GM23248 (cell line): ENCODE data around the gene TDRD6. TPM values are rescaled to one million over a fixed set of nuclear protein-coding genes. Genes with fewer than 3 reads are reported as not detected.

Experiments used
- DNase-seq: peaks from one replicate; pipeline ENCODE4 v3.0.0-alpha.2; 2015
- H2AFZ ChIP-seq: fragments of 200-600 bp; sonication (generic); 2 replicates; pipeline ENCODE4 v1.6.1; 2016; ENCODE audit warnings: antibody characterized with exemption
- H3F3A ChIP-seq: fragments of 200-600 bp; sonication (generic); 2 replicates; pipeline ENCODE4 v1.6.1; 2016; ENCODE audit warnings: mild to moderate bottlenecking, antibody characterized with exemption, mixed run types; ENCODE audit not compliant: insufficient read depth
- H3K27ac ChIP-seq: fragments of 200-600 bp; sonication (generic); 2 replicates; pipeline ENCODE4 v1.5.1; 2016; ENCODE audit warnings: mild to moderate bottlenecking
- H3K27me3 ChIP-seq: fragments of 200-600 bp; sonication (generic); replicated peaks from 2 replicates; pipeline ENCODE4 v1.6.1; 2016; ENCODE audit warnings: mild to moderate bottlenecking; ENCODE audit not compliant: insufficient read depth
- H3K36me3 ChIP-seq: fragments of 200-600 bp; sonication (generic); 2 replicates; pipeline ENCODE4 v1.6.1; 2016; ENCODE audit warnings: low read depth, mild to moderate bottlenecking
- H3K4me1 ChIP-seq: fragments of 200-600 bp; sonication (generic); 2 replicates; pipeline ENCODE4 v1.6.1; 2016; ENCODE audit warnings: mild to moderate bottlenecking; ENCODE audit not compliant: insufficient read depth
- H3K4me2 ChIP-seq: fragments of 200-600 bp; sonication (generic); one replicate; pipeline ENCODE4 v1.6.1; 2016; ENCODE audit warnings: mild to moderate bottlenecking; ENCODE audit not compliant: unreplicated experiment
- H3K4me3 ChIP-seq: fragments of 200-600 bp; sonication (generic); 2 replicates; pipeline ENCODE4 v1.5.1; 2016; ENCODE audit warnings: mild to moderate bottlenecking
- H3K79me2 ChIP-seq: fragments of 200-600 bp; sonication (generic); 2 replicates; pipeline ENCODE4 v1.6.1; 2016; ENCODE audit warnings: mild to moderate bottlenecking; ENCODE audit not compliant: insufficient read depth
- H3K9ac ChIP-seq: fragments of 200-600 bp; sonication (generic); 2 replicates; pipeline ENCODE4 v1.6.1; 2016; ENCODE audit warnings: mild to moderate bottlenecking
- H3K9me2 ChIP-seq: fragments of 200-600 bp; sonication (generic); 2 replicates; pipeline ENCODE4 v1.6.1; 2016; ENCODE audit warnings: mixed run types, mild to moderate bottlenecking, moderate library complexity; ENCODE audit not compliant: insufficient read depth
- H3K9me3 ChIP-seq: fragments of 200-600 bp; sonication (generic); one replicate; pipeline ENCODE4 v1.6.1; 2017; ENCODE audit warnings: low read depth
- H4K20me1 ChIP-seq: fragments of 200-600 bp; sonication (generic); 2 replicates; pipeline ENCODE4 v1.6.0; 2016; ENCODE audit not compliant: insufficient read depth
- EZH2 ChIP-seq: fragments of 200-600 bp; sonication (generic); IDR thresholded peaks from 2 replicates; pipeline ENCODE4 v1.6.1; 2018; ENCODE audit warnings: antibody characterized with exemption, mild to moderate bottlenecking; ENCODE audit not compliant: insufficient read depth, poor library complexity, severe bottlenecking
- EZH2phosphoT487 ChIP-seq: fragments of 200-600 bp; sonication (generic); IDR thresholded peaks from 2 replicates; pipeline ENCODE4 v1.6.1; 2018; ENCODE audit warnings: antibody characterized with exemption, moderate library complexity, mild to moderate bottlenecking, low read depth; ENCODE audit not compliant: insufficient read depth
- WGBS, 2 experiments: methylation state at CpG; one replicate each; pipeline ENCODE4 v1.1.6; 2015 to 2017; ENCODE audit warnings: low lambda C conversion rate in 2 of 2, low coverage in 1 of 2; ENCODE audit errors: missing lambda C conversion rate in 2 of 2; 5-methylcytosine and 5-hydroxymethylcytosine counted together
- in situ Hi-C: fragments of 300-500 bp; cut with MboI; formaldehyde crosslinking; loops from 2 replicates; pipeline ENCODE4 v1.15.0; 2020
- polyA plus RNA-seq: library from polyadenylated mRNA; unstranded; fragments of >200 nt; fragmentation: Nextera tagmentation; extraction: Ambion mirVana; gene quantifications from 2 replicates; pipeline ENCODE4 v1.2.1, GENCODE V29; 2016
- total RNA-seq: library from RNA; depleted of rRNA; stranded (reverse); fragments of >200 nt; shearing (Covaris generic); gene quantifications from 2 replicates; pipeline ENCODE4 v1.2.3, GENCODE V29; 2014

TDRD6 gene
- total and polyA plus RNA-seq, 2 experiments from 2014 or later, result not detected

- Histone ChIP-seq H3K27me3 (no peaks in the 10 kb centered on the region), H4K20me1 (no peaks in the 10 kb centered on the region), H3K9me3 (no peaks in the 10 kb centered on the region), H3K4me2 (peak overlapping the region; percentile 99), H3K9me2 (no peaks in the 10 kb centered on the region), H3K9ac (peak overlapping the region; percentile 81), H3K27ac (peak overlapping the region; percentile 39; the same call in 1 of the 2 replicates), H3F3A (no peaks in the 10 kb centered on the region), H2AFZ (peak overlapping the region; percentile 97), H3K4me3 (peak overlapping the region; percentile 96), H3K4me1 (peaks cover 12% of the 10 kb centered on the region), H3K36me3 (no peaks in the 10 kb centered on the region), H3K79me2 (no peaks in the 10 kb centered on the region)
- in situ Hi-C loops, result no loop called here
- TF ChIP-seq EZH2 (no peak), EZH2phosphoT487 (no peak)
- DNase-seq, result no peak
- 33 to 36% methylated on average over 9 to 10 of the region's 10 CpGs for WGBS, 2 experiments
These were observed 34.1 kb upstream of the TDRD6 start for GRCh38 chr6:46653439-46654195.

DNA sequence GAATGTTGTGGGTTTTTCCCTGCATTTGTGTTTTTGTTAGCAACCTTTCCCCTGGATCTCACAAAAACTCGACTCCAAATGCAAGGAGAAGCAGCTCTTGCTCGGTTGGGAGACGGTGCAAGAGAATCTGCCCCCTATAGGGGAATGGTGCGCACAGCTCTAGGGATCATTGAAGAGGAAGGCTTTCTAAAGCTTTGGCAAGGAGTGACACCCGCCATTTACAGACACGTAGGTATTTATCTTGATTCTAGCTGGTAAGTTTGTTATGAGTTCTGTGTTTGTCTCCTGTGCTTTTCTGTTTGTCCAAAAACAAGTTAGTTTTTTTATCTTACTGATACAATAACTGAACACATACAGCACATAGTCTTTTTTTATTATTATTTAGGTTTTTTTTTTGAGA is 31.9 kb upstream of the TDRD6 start:
- TF ChIP-seq EZH2phosphoT487, result no peak
- TF ChIP-seq EZH2, result no peak
- Histone ChIP-seq H3F3A (no peaks in the 10 kb centered on the region), H3K4me3 (no peak overlapping the region), H4K20me1 (no peaks in the 10 kb centered on the region), H3K4me1 (peaks cover 12% of the 10 kb centered on the region), H3K27ac (no peak overlapping the region), H3K4me2 (no peak overlapping the region), H2AFZ (no peak overlapping the region), H3K9me2 (no peaks in the 10 kb centered on the region), H3K9me3 (no peaks in the 10 kb centered on the region), H3K79me2 (no peaks in the 10 kb centered on the region), H3K9ac (no peak overlapping the region), H3K36me3 (no peaks in the 10 kb centered on the region), H3K27me3 (no peaks in the 10 kb centered on the region)
- in situ Hi-C loops, result no loop called here
- DNase-seq, result no peak
- 88% methylated on average over 6 of the region's 6 CpGs for WGBS, 2 experiments

DNA sequence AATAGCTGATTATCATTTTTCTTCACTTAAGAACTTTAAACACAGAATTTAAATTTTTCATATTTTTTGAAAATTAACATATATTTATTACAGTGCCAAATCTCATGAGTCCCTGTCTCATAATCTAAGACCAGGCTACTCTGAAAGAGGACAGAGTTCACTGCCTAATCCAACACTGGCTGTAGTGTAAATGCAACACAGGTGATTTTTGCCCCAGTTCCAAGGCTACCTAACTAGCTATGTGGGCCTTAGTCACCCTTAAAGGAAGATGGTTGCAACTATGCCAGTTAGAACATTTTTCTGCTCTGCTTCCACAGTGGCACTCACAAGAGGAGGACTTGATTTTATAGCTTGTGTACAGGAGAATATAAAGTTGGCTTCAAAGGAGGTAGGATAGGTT is 30.0 kb upstream of the TDRD6 start:
- no peaks in the 10 kb centered on the region for H3K36me3 ChIP-seq
- no peaks in the 10 kb centered on the region for H3K9me2 ChIP-seq
- no peak overlapping the region for H2AFZ ChIP-seq
- no peak overlapping the region for H3K4me2 ChIP-seq
- no peaks in the 10 kb centered on the region for H3K79me2 ChIP-seq
- in situ Hi-C loops, result no loop called here
- H4K20me1 ChIP-seq, result no peaks in the 10 kb centered on the region
- no peaks in the 10 kb centered on the region for H3K9me3 ChIP-seq
- no peaks in the 10 kb centered on the region for H3K27me3 ChIP-seq
- peaks cover 7% of the 10 kb centered on the region for H3K4me1 ChIP-seq
- no peak overlapping the region for H3K9ac ChIP-seq
- H3K4me3 ChIP-seq, result no peak overlapping the region
- DNase-seq, result no peak
- H3F3A ChIP-seq, result no peaks in the 10 kb centered on the region
- TF ChIP-seq EZH2phosphoT487 (no peak), EZH2 (no peak)
- no peak overlapping the region for H3K27ac ChIP-seq

DNA sequence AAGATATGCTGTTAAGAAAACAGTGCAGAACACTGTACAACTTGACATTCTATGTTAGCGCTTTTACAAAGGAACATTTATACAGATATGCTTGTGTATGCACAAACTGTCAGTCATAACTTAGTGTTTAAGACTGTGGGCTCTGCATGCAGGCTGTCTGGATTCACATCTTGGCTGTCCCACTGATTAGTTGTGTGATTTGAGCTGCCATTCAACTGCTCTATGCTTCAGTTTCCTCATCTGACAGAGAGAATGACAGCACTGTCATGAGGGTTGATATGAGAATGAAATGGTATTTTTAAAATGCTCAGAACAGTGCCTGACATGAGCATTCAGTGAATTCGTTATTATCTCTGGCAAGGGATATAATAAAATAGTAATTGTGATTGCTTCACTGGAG is 26.2 kb upstream of the TDRD6 start:
- Histone ChIP-seq H3K79me2 (no peaks in the 10 kb centered on the region), H3K4me3 (no peak overlapping the region), H3K9me3 (no peaks in the 10 kb centered on the region), H3K9me2 (no peaks in the 10 kb centered on the region), H3K36me3 (no peaks in the 10 kb centered on the region), H3K9ac (no peak overlapping the region), H3F3A (no peaks in the 10 kb centered on the region), H3K4me2 (no peak overlapping the region), H4K20me1 (no peaks in the 10 kb centered on the region), H3K4me1 (no peaks in the 10 kb centered on the region), H3K27ac (no peak overlapping the region), H3K27me3 (no peaks in the 10 kb centered on the region), H2AFZ (no peak overlapping the region)
- TF ChIP-seq EZH2phosphoT487 (no peak), EZH2 (no peak)
- in situ Hi-C loops, result no loop called here
- 90 to 92% methylated on average over 2 of the region's 2 CpGs for WGBS, 2 experiments
- DNase-seq, result no peak

GRCh38 chr6:46667377-46667776 is 20.3 kb upstream of the TDRD6 start:
- Histone ChIP-seq H3K36me3 (no peaks in the 10 kb centered on the region), H3K4me1 (no peaks in the 10 kb centered on the region), H3F3A (no peaks in the 10 kb centered on the region), H3K27me3 (no peaks in the 10 kb centered on the region), H2AFZ (no peak overlapping the region), H3K9me3 (no peaks in the 10 kb centered on the region), H3K9me2 (no peaks in the 10 kb centered on the region), H3K9ac (no peak overlapping the region), H4K20me1 (no peaks in the 10 kb centered on the region), H3K4me3 (no peak overlapping the region), H3K27ac (no peak overlapping the region), H3K4me2 (no peak overlapping the region), H3K79me2 (no peaks in the 10 kb centered on the region)
- 96% methylated on average over 2 of the region's 2 CpGs for WGBS, 2 experiments
- TF ChIP-seq EZH2phosphoT487 (no peak), EZH2 (no peak)
- in situ Hi-C loops, result no loop called here
- no peak for DNase-seq
